K562 (cell line): ENCODE results near the gene OPRM1. TPM values are rescaled to one million over a fixed set of nuclear protein-coding genes. Genes with fewer than 3 reads are reported as not detected.

ENCODE experiments used
- ATAC-seq: fragments of 200-7000 bp; cut with Tn5 transposase; 3 replicates; pipeline ENCODE4 v1.9.1; 2020; ENCODE audit warnings: moderate library complexity
- BruUV-seq: library from RNA; stranded (reverse); fragments of 400-500 nt; replicated peaks from 2 replicates; lab custom pipeline; 2021; lab: Mats Ljungman, UMichigan
- CTCF ChIA-PET: fragments of 300-600 bp; formaldehyde crosslinking; extraction: SDS; loops from one replicate; lab custom pipeline; 2021; ENCODE audit warnings: low intra/inter-chr PET ratio; lab: Yijun Ruan, JAX
- POLR2A ChIA-PET: fragments of 300-600, 350-650 bp; sonication (Branson Sonifier 250); formaldehyde crosslinking; extraction: SDS; loops from one replicate; lab custom pipeline; 2021; ENCODE audit warnings: antibody characterized with exemption, inconsistent platforms; lab: Yijun Ruan, JAX
- DNase-seq, 4 experiments: peaks; one replicate each; pipeline versions ENCODE4 v3.0.0 to v3.0.0-alpha.2; 2011 to 2018; ENCODE audit warnings: low spot score in 3 of 4, mixed read lengths in 3 of 4; ENCODE audit errors: extremely low read depth in 1 of 4
- FAIRE-seq: peaks from 2 replicates; lab custom pipeline; 2011; peaks lifted over from hg19 to GRCh38; lab: Jason Lieb, UNC
- H2AFZ ChIP-seq: 2 replicates; pipeline ENCODE4 v1.6.0; 2011; ENCODE audit warnings: low read depth, low read length, control low read depth, inconsistent platforms
- H3K27ac ChIP-seq: fragments of 200-600 bp; 3 replicates; pipeline ENCODE4 v1.8.0; 2011; ENCODE audit warnings: low read depth, mild to moderate bottlenecking, control low read depth, inconsistent platforms, low read length, moderate library complexity, mixed read lengths; ENCODE audit errors: extremely low read depth
- H3K27me3 ChIP-seq, 2 experiments: fragments of 300-600 bp in 1 of 2; 2 replicates in 1 of 2; 3 replicates in 1 of 2; pipeline versions ENCODE4 v1.6.0 to v1.8.0; 2011; ENCODE audit warnings: inconsistent platforms in 2 of 2, low read length in 2 of 2, mild to moderate bottlenecking in 1 of 2, mixed read lengths in 1 of 2, moderate library complexity in 1 of 2; ENCODE audit not compliant: control insufficient read depth in 2 of 2, insufficient read depth in 2 of 2
- H3K36me3 ChIP-seq: fragments of 300-600 bp; 3 replicates; pipeline ENCODE4 v1.8.0; 2011; ENCODE audit warnings: mild to moderate bottlenecking, low read length, inconsistent platforms; ENCODE audit not compliant: control insufficient read depth, insufficient read depth
- H3K4me1 ChIP-seq, 2 experiments: fragments of 200-600 bp in 1 of 2; replicated peaks in 1 of 2; 2 replicates in 1 of 2; 3 replicates in 1 of 2; pipeline versions ENCODE4 v1.5.1 to v1.8.0; 2011; ENCODE audit warnings: inconsistent platforms in 2 of 2, low read length in 2 of 2, mild to moderate bottlenecking in 1 of 2, mixed read lengths in 1 of 2, moderate library complexity in 1 of 2; ENCODE audit not compliant: control insufficient read depth in 2 of 2, insufficient read depth in 2 of 2
- H3K4me2 ChIP-seq: 2 replicates; pipeline ENCODE4 v1.6.1; 2011; ENCODE audit warnings: low read length, control low read depth, inconsistent platforms, mixed read lengths; ENCODE audit not compliant: insufficient read depth
- H3K4me3 ChIP-seq: fragments of 200-600 bp; sonication (generic), shearing (Covaris generic); 2 replicates; pipeline ENCODE4 v1.5.1; 2016; ENCODE audit warnings: control low read depth, inconsistent platforms
- H3K79me2 ChIP-seq: fragments of 200-600 bp; 3 replicates; pipeline ENCODE4 v1.8.0; 2011; ENCODE audit warnings: low read length, inconsistent platforms; ENCODE audit not compliant: control insufficient read depth, insufficient read depth
- H3K9ac ChIP-seq, 2 experiments: 2 replicates each; pipeline versions ENCODE4 v1.6.0 to v1.6.1; 2011; ENCODE audit warnings: low read depth in 2 of 2, low read length in 2 of 2, control low read depth in 1 of 2, inconsistent platforms in 1 of 2, mild to moderate bottlenecking in 1 of 2, mixed read lengths in 1 of 2; ENCODE audit not compliant: insufficient read depth in 1 of 2
- H3K9me1 ChIP-seq: one replicate; pipeline ENCODE4 v1.6.0; 2011; ENCODE audit warnings: inconsistent platforms, mild to moderate bottlenecking, low read length, moderate library complexity; ENCODE audit not compliant: control insufficient read depth, insufficient read depth
- H3K9me3 ChIP-seq: replicated peaks from 2 replicates; pipeline ENCODE4 v1.5.1; 2011; ENCODE audit warnings: low read depth, low read length, inconsistent platforms; ENCODE audit not compliant: control insufficient read depth, insufficient read depth
- H4K20me1 ChIP-seq: replicated peaks from 2 replicates; pipeline ENCODE4 v1.6.1; 2011; ENCODE audit warnings: low read length, inconsistent platforms, mixed read lengths; ENCODE audit not compliant: control insufficient read depth, insufficient read depth
- MAZ ChIP-seq, 2 experiments: fragments of 450-650 bp in 1 of 2; sonication (generic) in 1 of 2; formaldehyde crosslinking; IDR thresholded peaks in 1 of 2; conservative IDR thresholded peaks in 1 of 2; 2 replicates each; pipeline versions ENCODE4 v1.4.0 to v1.5.0; 2020; ENCODE audit warnings: mild to moderate bottlenecking in 1 of 2, missing genetic modification reagents in 1 of 2
- MXI1 ChIP-seq: IDR thresholded peaks from 2 replicates; pipeline ENCODE4 v1.6.1; 2011; ENCODE audit warnings: low read depth, mild to moderate bottlenecking, improper control_type of control experiment, low read length
- RCOR1 ChIP-seq, 2 experiments: IDR thresholded peaks; 2 replicates each; pipeline ENCODE4 v1.6.1; 2012; ENCODE audit warnings: low read depth in 2 of 2, low read length in 2 of 2, borderline replicate concordance in 1 of 2, improper control_type of control experiment in 1 of 2
- ZBTB7A ChIP-seq: IDR thresholded peaks from 2 replicates; pipeline ENCODE4 v1.6.1; 2011; ENCODE audit warnings: low read depth, mild to moderate bottlenecking, low read length, moderate library complexity, borderline replicate concordance; ENCODE audit not compliant: control insufficient read depth
- ZNF316 ChIP-seq: fragments of 450-650 bp; IDR thresholded peaks from 2 replicates; pipeline ENCODE4 v1.6.1; 2016
- in situ Hi-C: fragments of 300-500 bp; cut with MboI; formaldehyde crosslinking; loops from 4 replicates; pipeline ENCODE4 v1.15.0; 2018; ENCODE audit warnings: inconsistent platforms, mixed read lengths
- intact Hi-C: fragments of 100-400 bp; cut with micrococcal nuclease; formaldehyde crosslinking; loops from 2 replicates; pipeline ENCODE4 v1.14.2; 2022
- polyA plus RNA-seq, 8 experiments: library from polyadenylated mRNA; depleted of rRNA in 4 of 8; stranded (reverse) in 5 of 8; unstranded in 3 of 8; fragments of >200 nt; fragmentation: Nextera tagmentation in 2 of 8; fragmentation: Illumina TruSeq in 1 of 8; extraction: Ambion mirVana in 2 of 8; extraction: Trizol in 1 of 8; gene quantifications; 2 replicates each; pipeline versions ENCODE4 v1.2.1 to v1.2.3, GENCODE V29; 2011 to 2014; ENCODE audit warnings: inconsistent platforms in 1 of 8, missing spikeins in 1 of 8
- total RNA-seq, 7 experiments: library from RNA; depleted of rRNA in 6 of 7; stranded (reverse); fragments of >200 nt in 6 of 7; fragmentation: Illumina TruSeq in 2 of 7; extraction: Trizol in 2 of 7; gene quantifications; 2 replicates each; pipeline versions ENCODE4 v1.2.1 to v1.2.3, GENCODE V29; 2011 to 2021; ENCODE audit warnings: low replicate concordance in 1 of 7
- TF ChIP-seq, protein P1 (sequence below): sonication (generic); formaldehyde crosslinking; IDR thresholded peaks from 2 replicates; pipeline ENCODE4 v1.8.1; 2022; ENCODE audit warnings: missing genetic modification reagents

The OPRM1 gene
- total and polyA plus RNA-seq, 9 of the 15 experiments (the other 6 are each of a cell fraction or from before 2014, with no cell fraction given): not detected

DNA sequence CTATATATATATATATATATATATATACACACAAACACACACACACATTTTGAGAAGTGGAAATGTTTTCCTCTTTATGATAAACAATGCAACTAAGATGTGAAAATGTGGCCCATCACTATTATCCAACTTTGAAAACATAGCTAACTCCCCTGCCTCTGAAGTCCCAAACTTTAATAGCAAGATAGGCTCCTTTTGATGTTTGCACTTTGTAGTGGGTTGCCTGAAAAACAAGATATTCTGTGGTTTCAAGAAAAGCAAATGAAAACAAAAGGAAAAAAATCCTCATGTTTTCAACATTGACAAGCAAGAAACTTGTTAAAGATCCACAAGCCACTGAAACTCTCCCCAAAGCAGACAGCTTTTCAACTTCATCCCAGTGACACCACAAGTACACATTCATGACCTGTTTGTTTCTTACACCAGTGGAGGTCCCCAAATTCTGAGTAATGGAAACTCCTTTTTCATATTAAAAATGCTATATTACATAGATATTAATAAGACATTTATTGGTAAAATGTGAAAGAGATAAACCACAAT lies 227.6 kb downstream of the OPRM1 start:
- POLR2A ChIA-PET: interaction anchor here (0.6 kb wide), 1 partner anchor 15 kb away, joined by 3 read pairs; no protein-coding TSS in a partner anchor
- CTCF ChIA-PET: no interaction called here
- ATAC-seq: no peak
- no peak for DNase-seq
- H3K27me3 ChIP-seq: no peaks in the 10 kb centered on the region
- intact Hi-C loops: no loop called here
- TF ChIP-seq MAZ (CRISPR knock-in tag; conservative IDR thresholded peaks at IDR 0.05 in 1 of 2, IDR thresholded peaks at IDR 0.05 in 1 of 2): no peak
- TF ChIP-seq ZNF316: no peak
- no peak for TF ChIP-seq RCOR1 (IDR thresholded peaks at IDR 0.05; ENCODE audit: borderline replicate concordance in 1 of 2, low read depth in 2 of 2, low read length in 2 of 2)
- no peak for TF ChIP-seq ZBTB7A
- TF ChIP-seq, protein P1, sequence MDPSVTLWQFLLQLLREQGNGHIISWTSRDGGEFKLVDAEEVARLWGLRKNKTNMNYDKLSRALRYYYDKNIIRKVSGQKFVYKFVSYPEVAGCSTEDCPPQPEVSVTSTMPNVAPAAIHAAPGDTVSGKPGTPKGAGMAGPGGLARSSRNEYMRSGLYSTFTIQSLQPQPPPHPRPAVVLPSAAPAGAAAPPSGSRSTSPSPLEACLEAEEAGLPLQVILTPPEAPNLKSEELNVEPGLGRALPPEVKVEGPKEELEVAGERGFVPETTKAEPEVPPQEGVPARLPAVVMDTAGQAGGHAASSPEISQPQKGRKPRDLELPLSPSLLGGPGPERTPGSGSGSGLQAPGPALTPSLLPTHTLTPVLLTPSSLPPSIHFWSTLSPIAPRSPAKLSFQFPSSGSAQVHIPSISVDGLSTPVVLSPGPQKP (CRISPR knock-in tag): no peak
- no peak for TF ChIP-seq MXI1
- H3K9me3 ChIP-seq: no peaks in the 10 kb centered on the region
- H3K4me2 ChIP-seq: no peak overlapping the region
- H4K20me1 ChIP-seq: no peaks in the 10 kb centered on the region
- no peak for FAIRE-seq
- in situ Hi-C loops: no loop called here
- BruUV-seq: no TSS peak
- H3K4me3 ChIP-seq: no peak overlapping the region
- no peak overlapping the region for H3K27ac ChIP-seq
- H3K79me2 ChIP-seq: no peaks in the 10 kb centered on the region
- no peak overlapping the region for H2AFZ ChIP-seq
- H3K4me1 ChIP-seq: no peaks in the 10 kb centered on the region
- no peaks in the 10 kb centered on the region for H3K36me3 ChIP-seq
- no peaks in the 10 kb centered on the region for H3K9me1 ChIP-seq
- H3K9ac ChIP-seq: no peak overlapping the region
